Measurements from ENCODE around the gene NKX2-1.

Gene NKX2-1

GRCh38 chr14:36504771-36505175 lies 15.3 kb downstream of the NKX2-1 start:
- Histone ChIP-seq H3F3A (ENCODE audit: insufficient read depth) (no peaks in the 10 kb centered on the region), H3K27ac (ENCODE audit: low read depth, low read length) (no peak overlapping the region), H2AFZ (ENCODE audit: low read depth, low read length, severe bottlenecking) (no peak overlapping the region), H3K36me3 (ENCODE audit: low read length) (no peaks in the 10 kb centered on the region), H3K4me3 (ENCODE audit: insufficient read depth, low read length, poor library complexity, severe bottlenecking) (no peak overlapping the region), H3K9me3 (ENCODE audit: insufficient read depth, low read length) (no peaks in the 10 kb centered on the region), H4K20me1 (ENCODE audit: low read depth, low read length) (no peaks in the 10 kb centered on the region), H3K4me2 (ENCODE audit: low read depth, low read length, poor library complexity, severe bottlenecking) (no peak overlapping the region), H3K27me3 (ENCODE audit: low read length) (no peaks in the 10 kb centered on the region), H3K79me2 (ENCODE audit: insufficient read depth, low read length) (no peaks in the 10 kb centered on the region), H3K9ac (ENCODE audit: low read length) (no peak overlapping the region), H3K9me2 (replicated peaks; ENCODE audit: insufficient read depth, low read length) (no peaks in the 10 kb centered on the region)
- TF ChIP-seq EZH2phosphoT487 (conservative IDR thresholded peaks at IDR 0.05; ENCODE audit: low read length): no peak
- TF ChIP-seq, protein P1, sequence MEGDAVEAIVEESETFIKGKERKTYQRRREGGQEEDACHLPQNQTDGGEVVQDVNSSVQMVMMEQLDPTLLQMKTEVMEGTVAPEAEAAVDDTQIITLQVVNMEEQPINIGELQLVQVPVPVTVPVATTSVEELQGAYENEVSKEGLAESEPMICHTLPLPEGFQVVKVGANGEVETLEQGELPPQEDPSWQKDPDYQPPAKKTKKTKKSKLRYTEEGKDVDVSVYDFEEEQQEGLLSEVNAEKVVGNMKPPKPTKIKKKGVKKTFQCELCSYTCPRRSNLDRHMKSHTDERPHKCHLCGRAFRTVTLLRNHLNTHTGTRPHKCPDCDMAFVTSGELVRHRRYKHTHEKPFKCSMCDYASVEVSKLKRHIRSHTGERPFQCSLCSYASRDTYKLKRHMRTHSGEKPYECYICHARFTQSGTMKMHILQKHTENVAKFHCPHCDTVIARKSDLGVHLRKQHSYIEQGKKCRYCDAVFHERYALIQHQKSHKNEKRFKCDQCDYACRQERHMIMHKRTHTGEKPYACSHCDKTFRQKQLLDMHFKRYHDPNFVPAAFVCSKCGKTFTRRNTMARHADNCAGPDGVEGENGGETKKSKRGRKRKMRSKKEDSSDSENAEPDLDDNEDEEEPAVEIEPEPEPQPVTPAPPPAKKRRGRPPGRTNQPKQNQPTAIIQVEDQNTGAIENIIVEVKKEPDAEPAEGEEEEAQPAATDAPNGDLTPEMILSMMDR (IDR thresholded peaks at IDR 0.05; ENCODE audit: insufficient read depth, low read length, poor library complexity, severe bottlenecking): no peak

- Histone ChIP-seq H3K9ac (ENCODE audit: low read length) (no peak overlapping the region), H3F3A (ENCODE audit: insufficient read depth) (no peaks in the 10 kb centered on the region), H3K36me3 (ENCODE audit: low read length) (no peaks in the 10 kb centered on the region), H3K4me3 (ENCODE audit: insufficient read depth, low read length, poor library complexity, severe bottlenecking) (no peak overlapping the region), H3K79me2 (ENCODE audit: insufficient read depth, low read length) (no peaks in the 10 kb centered on the region), H3K27ac (ENCODE audit: low read depth, low read length) (no peak overlapping the region), H4K20me1 (ENCODE audit: low read depth, low read length) (no peaks in the 10 kb centered on the region), H3K9me3 (ENCODE audit: insufficient read depth, low read length) (no peaks in the 10 kb centered on the region), H3K27me3 (ENCODE audit: low read length) (no peaks in the 10 kb centered on the region), H3K9me2 (replicated peaks; ENCODE audit: insufficient read depth, low read length) (no peaks in the 10 kb centered on the region), H2AFZ (ENCODE audit: low read depth, low read length, severe bottlenecking) (no peak overlapping the region), H3K4me2 (ENCODE audit: low read depth, low read length, poor library complexity, severe bottlenecking) (no peak overlapping the region)
- TF ChIP-seq EZH2phosphoT487 (conservative IDR thresholded peaks at IDR 0.05; ENCODE audit: low read length): no peak
- TF ChIP-seq, protein P1 (IDR thresholded peaks at IDR 0.05; ENCODE audit: insufficient read depth, low read length, poor library complexity, severe bottlenecking): no peak
Measured at GRCh38 chr14:36503771-36504741, 16.0 kb downstream of the NKX2-1 start.

DNA sequence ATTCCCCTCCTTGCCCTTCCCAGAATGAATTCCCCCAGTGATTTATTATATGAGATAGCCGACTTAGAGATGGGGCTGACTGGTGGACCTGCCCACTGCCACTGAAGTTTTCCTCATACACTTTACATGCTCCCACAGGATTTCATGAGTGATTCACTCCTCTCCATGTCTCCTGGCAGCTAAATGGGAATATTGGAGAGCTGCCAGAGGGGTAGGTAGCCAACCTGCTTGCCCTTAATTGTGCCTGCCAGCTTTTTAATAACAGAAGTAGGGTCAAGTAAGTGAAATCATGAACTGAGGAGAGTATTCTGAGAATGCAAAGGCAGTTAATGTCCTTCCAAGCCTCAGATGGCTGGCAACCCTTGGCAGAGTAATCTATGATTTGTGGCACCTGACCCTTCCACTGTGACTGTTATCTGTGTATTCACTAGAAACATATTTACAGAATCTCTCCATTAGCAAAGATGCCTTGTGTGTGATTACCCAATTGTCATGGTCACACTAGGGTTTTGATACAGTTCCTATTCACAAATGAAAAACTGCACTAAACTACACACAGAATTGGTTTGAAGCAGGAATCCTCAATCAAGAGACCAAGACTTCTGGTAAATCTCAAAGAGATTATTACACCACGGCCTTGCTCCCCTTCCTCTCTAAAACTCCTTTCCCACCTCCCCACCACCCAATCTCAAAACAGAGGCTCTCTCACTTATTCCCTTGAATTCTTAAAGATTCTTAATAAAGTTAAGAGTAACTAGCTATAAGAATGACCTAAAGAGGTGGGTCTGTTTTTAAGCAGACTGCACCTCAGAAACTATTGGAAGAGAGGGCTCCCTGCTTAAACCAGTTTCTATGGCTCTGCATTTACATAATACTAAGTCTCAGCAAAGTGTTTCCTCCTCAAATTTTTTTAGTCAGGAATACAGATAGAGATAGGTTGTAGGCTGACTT lies 17.2 kb downstream of the NKX2-1 start:
- H3K9me3 ChIP-seq (ENCODE audit: insufficient read depth, low read length): no peaks in the 10 kb centered on the region
- H3K9ac ChIP-seq (ENCODE audit: low read length): no peak overlapping the region
- H3K36me3 ChIP-seq (ENCODE audit: low read length): no peaks in the 10 kb centered on the region
- H3K79me2 ChIP-seq (ENCODE audit: insufficient read depth, low read length): no peaks in the 10 kb centered on the region
- no peaks in the 10 kb centered on the region for H4K20me1 ChIP-seq (ENCODE audit: low read depth, low read length)
- no peaks in the 10 kb centered on the region for H3K9me2 ChIP-seq (replicated peaks; ENCODE audit: insufficient read depth, low read length)
- no peaks in the 10 kb centered on the region for H3F3A ChIP-seq (ENCODE audit: insufficient read depth)
- no peak for TF ChIP-seq EZH2phosphoT487 (conservative IDR thresholded peaks at IDR 0.05; ENCODE audit: low read length)
- TF ChIP-seq, protein P1 (IDR thresholded peaks at IDR 0.05; ENCODE audit: insufficient read depth, low read length, poor library complexity, severe bottlenecking): no peak
- no peak overlapping the region for H2AFZ ChIP-seq (ENCODE audit: low read depth, low read length, severe bottlenecking)
- H3K27me3 ChIP-seq (ENCODE audit: low read length): no peaks in the 10 kb centered on the region
- H3K4me3 ChIP-seq (ENCODE audit: insufficient read depth, low read length, poor library complexity, severe bottlenecking): no peak overlapping the region
- H3K27ac ChIP-seq (ENCODE audit: low read depth, low read length): no peak overlapping the region
- H3K4me2 ChIP-seq (ENCODE audit: low read depth, low read length, poor library complexity, severe bottlenecking): no peak overlapping the region
